KMS-11 (cell line): ENCODE data around the gene ASS1.

Source experiments
- H2AFZ ChIP-seq: fragments of 200-600 bp; sonication (generic); 2 replicates; pipeline ENCODE4 v1.6.1; 2016; ENCODE audit warnings: antibody characterized with exemption, mixed run types, low read depth
- H3K27ac ChIP-seq: fragments of 200-600 bp; sonication (generic); 2 replicates; pipeline ENCODE4 v1.6.1; 2016; ENCODE audit warnings: mild to moderate bottlenecking, mixed run types
- H3K27me3 ChIP-seq: fragments of 200-600 bp; sonication (generic); 2 replicates; pipeline ENCODE4 v1.6.1; 2017; ENCODE audit warnings: mild to moderate bottlenecking, low read depth, mixed run types, moderate library complexity; ENCODE audit not compliant: insufficient read depth
- H3K36me3 ChIP-seq: fragments of 200-600 bp; sonication (generic); 2 replicates; pipeline ENCODE4 v1.6.1; 2017; ENCODE audit warnings: mild to moderate bottlenecking, mixed run types; ENCODE audit not compliant: insufficient read depth
- H3K4me1 ChIP-seq: fragments of 200-600 bp; sonication (generic); 2 replicates; pipeline ENCODE4 v1.6.1; 2016; ENCODE audit warnings: mild to moderate bottlenecking, low read depth, mixed run types; ENCODE audit not compliant: poor library complexity, severe bottlenecking
- H3K4me2 ChIP-seq: fragments of 200-600 bp; sonication (generic); 2 replicates; pipeline ENCODE4 v1.7.0; 2016; ENCODE audit warnings: mild to moderate bottlenecking, mixed run types
- H3K4me3 ChIP-seq: fragments of 200-600 bp; sonication (generic); IDR thresholded peaks from 2 replicates; pipeline ENCODE4 v1.6.1; 2017; ENCODE audit warnings: low read depth, low read length, mixed read lengths; ENCODE audit not compliant: insufficient read depth
- H3K79me2 ChIP-seq: fragments of 200-600 bp; sonication (generic); 2 replicates; pipeline ENCODE4 v1.6.1; 2016; ENCODE audit warnings: low read depth, mixed run types; ENCODE audit not compliant: insufficient read depth
- H3K9ac ChIP-seq: fragments of 200-600 bp; sonication (generic); 2 replicates; pipeline ENCODE4 v1.6.1; 2016; ENCODE audit warnings: mild to moderate bottlenecking, mixed run types
- H4K20me1 ChIP-seq: fragments of 200-600 bp; sonication (generic); 2 replicates; pipeline ENCODE4 v1.6.1; 2016; ENCODE audit warnings: mild to moderate bottlenecking, mixed run types; ENCODE audit not compliant: insufficient read depth
- TF ChIP-seq, protein P1 (sequence below): fragments of 200-600 bp; sonication (generic); conservative IDR thresholded peaks from 2 replicates; pipeline ENCODE4 v1.6.1; 2017; ENCODE audit warnings: low read depth, mild to moderate bottlenecking, antibody characterized with exemption, low read length, moderate library complexity, mixed read lengths

The ASS1 gene

DNA sequence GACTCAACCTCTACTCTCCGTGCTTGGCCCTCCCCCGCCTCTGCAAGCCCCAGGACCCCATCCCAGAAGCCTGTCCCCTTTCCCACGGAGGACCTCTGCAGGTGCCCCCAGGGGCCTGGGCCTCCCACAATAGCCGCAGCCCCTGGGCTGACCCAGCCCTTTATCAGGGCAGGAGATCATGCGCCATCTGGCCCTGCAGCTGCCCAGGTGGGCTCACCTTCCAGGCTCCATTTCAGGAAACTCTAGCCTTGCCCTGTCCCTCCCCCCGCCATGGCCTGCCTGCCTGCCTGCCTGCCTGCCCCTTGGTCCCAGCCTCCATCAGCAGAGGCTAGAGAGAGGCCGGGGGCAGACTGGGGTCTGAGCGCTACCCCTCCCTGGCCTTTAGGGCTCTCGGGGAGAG is 48.7 kb downstream of the ASS1 start:
- peaks cover 29% of the 10 kb centered on the region for H3K27me3 ChIP-seq
- no peak overlapping the region for H2AFZ ChIP-seq
- H4K20me1 ChIP-seq: no peaks in the 10 kb centered on the region
- H3K4me3 ChIP-seq: no peak overlapping the region
- H3K9ac ChIP-seq: no peak overlapping the region
- no peaks in the 10 kb centered on the region for H3K36me3 ChIP-seq
- TF ChIP-seq, protein P1, sequence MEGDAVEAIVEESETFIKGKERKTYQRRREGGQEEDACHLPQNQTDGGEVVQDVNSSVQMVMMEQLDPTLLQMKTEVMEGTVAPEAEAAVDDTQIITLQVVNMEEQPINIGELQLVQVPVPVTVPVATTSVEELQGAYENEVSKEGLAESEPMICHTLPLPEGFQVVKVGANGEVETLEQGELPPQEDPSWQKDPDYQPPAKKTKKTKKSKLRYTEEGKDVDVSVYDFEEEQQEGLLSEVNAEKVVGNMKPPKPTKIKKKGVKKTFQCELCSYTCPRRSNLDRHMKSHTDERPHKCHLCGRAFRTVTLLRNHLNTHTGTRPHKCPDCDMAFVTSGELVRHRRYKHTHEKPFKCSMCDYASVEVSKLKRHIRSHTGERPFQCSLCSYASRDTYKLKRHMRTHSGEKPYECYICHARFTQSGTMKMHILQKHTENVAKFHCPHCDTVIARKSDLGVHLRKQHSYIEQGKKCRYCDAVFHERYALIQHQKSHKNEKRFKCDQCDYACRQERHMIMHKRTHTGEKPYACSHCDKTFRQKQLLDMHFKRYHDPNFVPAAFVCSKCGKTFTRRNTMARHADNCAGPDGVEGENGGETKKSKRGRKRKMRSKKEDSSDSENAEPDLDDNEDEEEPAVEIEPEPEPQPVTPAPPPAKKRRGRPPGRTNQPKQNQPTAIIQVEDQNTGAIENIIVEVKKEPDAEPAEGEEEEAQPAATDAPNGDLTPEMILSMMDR: no peak
- H3K27ac ChIP-seq: no peak overlapping the region
- no peaks in the 10 kb centered on the region for H3K4me1 ChIP-seq
- no peaks in the 10 kb centered on the region for H3K79me2 ChIP-seq
- H3K4me2 ChIP-seq: no peak overlapping the region

DNA sequence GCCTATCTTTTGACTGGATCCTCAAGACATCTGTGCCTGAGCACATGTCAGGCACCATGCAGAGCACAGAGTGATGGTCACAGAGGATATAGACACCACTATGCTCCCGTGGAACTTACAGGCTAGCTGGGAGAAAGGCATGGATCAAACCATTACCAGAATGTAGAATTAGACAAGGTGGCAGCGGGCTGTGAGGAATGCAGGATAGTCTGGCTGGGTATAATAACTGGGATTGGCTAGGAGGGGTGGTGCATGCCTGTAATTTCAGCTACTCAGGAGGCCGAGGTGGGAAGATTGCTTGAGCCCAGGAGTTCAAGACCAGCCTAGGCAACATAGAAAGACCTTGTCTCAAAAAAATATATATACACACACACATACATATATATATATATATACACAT is 50.3 kb downstream of the ASS1 start:
- Histone ChIP-seq H3K36me3 (no peaks in the 10 kb centered on the region), H2AFZ (no peak overlapping the region)

DNA sequence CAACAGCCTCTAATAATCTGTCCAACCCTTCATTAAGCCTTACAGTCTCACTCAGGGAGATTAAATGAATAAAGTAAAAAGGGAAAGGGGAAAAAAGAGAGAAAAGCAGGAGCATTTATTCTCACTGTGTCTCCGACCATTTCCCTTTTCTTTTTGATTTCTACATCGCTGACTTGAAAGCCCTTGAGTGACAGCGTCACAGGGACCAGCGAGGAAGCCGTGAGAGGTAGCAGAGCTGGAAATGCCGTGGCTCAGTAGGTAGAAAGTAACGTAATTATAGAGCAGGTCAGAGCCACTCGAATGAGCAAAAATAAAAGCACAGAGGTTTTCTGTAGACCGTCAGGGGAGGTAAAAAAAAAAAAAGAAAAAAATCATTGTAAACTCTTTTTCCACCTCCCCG is 52.4 kb downstream of the ASS1 start:
- Histone ChIP-seq H3K27me3 (peaks cover 55% of the 10 kb centered on the region), H3K79me2 (no peaks in the 10 kb centered on the region), H3K4me2 (no peak overlapping the region), H3K9ac (no peak overlapping the region), H4K20me1 (no peaks in the 10 kb centered on the region), H2AFZ (no peak overlapping the region), H3K4me3 (no peak overlapping the region), H3K4me1 (no peaks in the 10 kb centered on the region), H3K36me3 (no peaks in the 10 kb centered on the region), H3K27ac (no peak overlapping the region)
- TF ChIP-seq, protein P1: no peak

More for the DNA sequence above, 50.3 kb downstream of the ASS1 start:
- no peak overlapping the region for H3K4me2 ChIP-seq
- no peaks in the 10 kb centered on the region for H4K20me1 ChIP-seq
- no peak overlapping the region for H3K9ac ChIP-seq
- H3K4me3 ChIP-seq: no peak overlapping the region
- no peaks in the 10 kb centered on the region for H3K4me1 ChIP-seq
- TF ChIP-seq, protein P1: no peak
- peaks cover 45% of the 10 kb centered on the region for H3K27me3 ChIP-seq
- H3K79me2 ChIP-seq: no peaks in the 10 kb centered on the region
- H3K27ac ChIP-seq: no peak overlapping the region

DNA sequence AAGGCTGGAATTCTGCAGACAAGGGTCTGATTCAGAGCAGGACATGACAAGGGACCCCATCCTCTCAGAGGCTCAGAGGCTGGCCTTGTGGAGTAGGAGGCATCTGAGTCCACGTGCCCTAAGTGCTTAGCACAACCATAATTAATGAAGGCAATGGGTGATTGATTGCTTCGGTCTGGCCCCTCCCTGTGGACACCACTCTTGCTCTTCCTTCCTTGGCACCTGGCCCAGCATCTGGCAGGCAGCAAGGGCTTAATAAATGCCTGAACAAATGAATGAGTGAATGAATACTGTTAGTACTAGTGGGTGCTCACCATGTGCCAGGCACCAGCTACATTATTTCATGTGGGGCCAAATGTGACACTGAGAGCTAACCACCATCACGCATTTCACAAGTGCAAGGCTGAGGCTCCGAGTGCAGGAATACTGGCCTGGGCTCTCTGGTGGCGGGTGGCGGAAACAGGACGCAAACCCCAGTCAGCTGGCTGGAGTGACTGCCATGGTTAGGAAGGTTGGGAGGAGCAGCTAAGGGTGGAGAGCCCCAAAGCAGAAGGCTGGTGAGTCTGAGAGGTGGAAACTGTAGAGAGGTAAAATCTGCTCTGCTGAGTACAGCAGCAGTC is 53.6 kb downstream of the ASS1 start:
- Histone ChIP-seq H3K27ac (no peak overlapping the region), H3K4me1 (no peaks in the 10 kb centered on the region), H4K20me1 (no peaks in the 10 kb centered on the region), H3K4me2 (no peak overlapping the region), H3K79me2 (no peaks in the 10 kb centered on the region), H2AFZ (no peak overlapping the region), H3K27me3 (peaks cover 56% of the 10 kb centered on the region), H3K4me3 (no peak overlapping the region), H3K9ac (no peak overlapping the region), H3K36me3 (no peaks in the 10 kb centered on the region)
- TF ChIP-seq, protein P1: no peak
